Left renal pelvis (tissue), 4 donors: ENCODE measurements around the gene TUBGCP2. TPM values are rescaled to one million over a fixed set of nuclear protein-coding genes. Genes with fewer than 3 reads are reported as not detected.

ENCODE experiments used
- DNase-seq, 4 donors: peaks; one replicate each; pipeline ENCODE4 v3.0.0-alpha.2; 2013; ENCODE audit warnings: low read depth in 4 of 4, low spot score in 3 of 4
- polyA plus RNA-seq, 4 donors: library from polyadenylated mRNA; unstranded; fragments of 120-200 nt; gene quantifications; one replicate each; pipeline ENCODE4 v1.2.1, GENCODE V29; 2013; ENCODE audit not compliant: insufficient read length in 4 of 4

TUBGCP2 gene
- polyA plus RNA-seq, 4 donors: 45.5 to 81.2 (median 55.8) TPM

DNA sequence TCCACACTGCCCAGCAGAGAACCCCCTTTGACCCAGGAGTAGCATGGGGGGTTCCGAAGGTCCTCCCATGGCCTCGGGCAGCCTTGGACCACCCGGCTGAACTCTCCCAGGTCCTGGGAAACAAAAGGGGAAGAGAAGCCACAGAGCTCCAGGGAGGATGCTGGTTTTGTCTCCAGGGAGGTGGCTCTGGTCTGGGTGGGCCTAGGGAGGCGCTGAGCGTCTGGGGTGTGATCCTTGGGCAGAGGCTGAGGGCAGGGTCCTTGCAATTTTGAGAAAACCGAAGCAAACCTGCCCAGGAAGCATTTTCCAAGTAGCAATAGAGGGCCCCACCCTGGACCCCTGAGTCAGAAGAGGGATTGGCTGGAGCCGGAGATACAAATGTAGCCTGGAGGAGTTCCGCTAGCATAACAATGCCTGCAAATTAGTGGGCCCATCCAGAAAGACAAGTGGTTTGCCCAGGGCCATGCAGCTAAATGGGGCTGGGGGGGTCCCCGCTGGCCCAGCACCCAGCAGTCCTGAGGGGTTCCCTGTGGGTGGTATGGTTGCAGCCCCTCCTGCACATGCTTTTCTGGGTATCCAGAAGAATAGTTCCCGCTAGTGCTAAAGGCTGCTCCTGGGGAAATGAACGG lies 76.6 kb downstream of the TUBGCP2 start:
- DNase-seq: no peak

DNA sequence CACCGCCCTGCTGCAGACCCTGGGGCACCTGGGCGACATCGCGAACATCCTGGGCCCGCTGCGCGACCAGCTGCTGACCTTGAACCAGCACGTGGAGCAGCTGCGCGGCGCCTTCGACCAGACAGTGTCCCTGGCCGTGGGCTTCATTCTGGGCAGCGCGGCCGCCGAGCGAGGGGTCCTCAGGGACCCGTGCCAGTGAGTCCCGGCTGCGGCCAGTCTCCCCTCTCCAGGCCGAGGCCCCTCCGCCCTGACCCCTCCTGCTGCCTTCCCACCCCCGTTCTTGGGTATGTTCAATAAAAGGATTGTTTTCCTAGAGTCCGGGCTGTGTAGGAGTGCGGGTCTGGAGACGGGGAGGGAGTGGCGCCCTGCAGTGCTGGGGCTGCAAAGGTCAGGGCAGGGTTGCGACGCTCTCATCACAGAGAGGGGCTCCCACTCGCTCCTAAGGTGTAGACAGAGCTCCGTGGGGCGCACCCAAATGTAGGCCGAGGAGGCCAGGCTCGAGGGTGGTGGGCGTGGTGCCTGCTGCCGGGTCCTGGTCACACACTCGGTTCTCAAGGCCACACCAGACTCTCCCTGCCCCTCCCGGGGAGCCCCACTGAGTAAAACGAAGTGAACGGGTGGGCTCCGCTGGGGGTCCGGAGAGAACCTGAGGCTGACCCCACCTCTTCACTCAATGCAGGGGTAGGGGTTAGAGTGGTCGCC lies 77.3 kb downstream of the TUBGCP2 start:
- DNase-seq: no peak

- no peak for DNase-seq
Observed at GRCh38 chr10:133230387-133231195, 78.1 kb downstream of the TUBGCP2 start.

- no peak for DNase-seq
Observed at GRCh38 chr10:133230044-133230361, 78.7 kb downstream of the TUBGCP2 start, which contains the start of gene UTF1. UTF1 (plus strand) TSS chr10:133230217; CDS start chr10:133230289, 72 bp downstream.

GRCh38 chr10:133229265-133230043 lies 79.2 kb downstream of the TUBGCP2 start:
- DNase-seq: no peak

Other genes with a start within 250 kb of the TUBGCP2 start
- gene ADGRA1, start 220.9 kb downstream of the TUBGCP2 start, polyA plus RNA-seq: 1 to 10 TPM in 3 of 4 donors, under 1 TPM in 1; 0.57 to 1.6 (median 1.2) TPM
- 1 to 10 TPM; 2.5 to 10.0 (median 6.9) TPM for gene KNDC1, start 148.7 kb downstream of the TUBGCP2 start, polyA plus RNA-seq
- under 1 TPM in 1 of 4 donors, not detected in 3; 0.12 TPM for gene UTF1, start 78.7 kb downstream of the TUBGCP2 start, polyA plus RNA-seq
- under 1 TPM; 0.10 to 0.34 (median 0.23) TPM for gene VENTX, start 71.0 kb downstream of the TUBGCP2 start, polyA plus RNA-seq
- 1 to 10 TPM in 3 of 4 donors, under 1 TPM in 1; 0.99 to 5.0 (median 2.1) TPM for gene ADAM8, start 32.0 kb downstream of the TUBGCP2 start, polyA plus RNA-seq
- gene ZNF511, start within 50 bp of the TUBGCP2 start, polyA plus RNA-seq: 10 to 100 TPM; 33.9 to 41.4 (median 38.0) TPM
- under 1 TPM in 2 of 4 donors, not detected in 2; 0.24 to 0.59 TPM for gene CALY, start 28.0 kb upstream of the TUBGCP2 start, polyA plus RNA-seq
- gene PRAP1, start 38.5 kb upstream of the TUBGCP2 start, polyA plus RNA-seq: 1 to 10 TPM in 3 of 4 donors, under 1 TPM in 1; 0.41 to 7.5 (median 2.3) TPM
- gene FUOM, start 49.1 kb upstream of the TUBGCP2 start, polyA plus RNA-seq: 10 to 100 TPM; 10.8 to 25.1 (median 15.4) TPM
- gene ECHS1, start 64.5 kb upstream of the TUBGCP2 start, polyA plus RNA-seq: 100 to 1,000 TPM in 3 of 4 donors, 10 to 100 TPM in 1; 63.5 to 150 (median 134) TPM
- gene PAOX, start 70.4 kb upstream of the TUBGCP2 start, polyA plus RNA-seq: 1 to 10 TPM; 4.3 to 7.7 (median 4.4) TPM
- gene MTG1, start 85.3 kb upstream of the TUBGCP2 start, polyA plus RNA-seq: 10 to 100 TPM; 55.4 to 94.7 (median 66.1) TPM
- 1 to 10 TPM; 3.3 to 7.3 (median 3.8) TPM for gene SPRN, start 115.8 kb upstream of the TUBGCP2 start, polyA plus RNA-seq
- 1 to 10 TPM in 3 of 4 donors, under 1 TPM in 1; 0.86 to 3.6 (median 2.1) TPM for gene SCART1, start 145.1 kb upstream of the TUBGCP2 start, polyA plus RNA-seq
- gene CYP2E1, start 218.5 kb upstream of the TUBGCP2 start, polyA plus RNA-seq: 1 to 10 TPM in 2 of 4 donors, under 1 TPM in 2; 0.67 to 2.3 (median 1.1) TPM